Endometrial microvascular endothelial cells (primary cell): ENCODE results near the gene STH. TPM values are rescaled to one million over a fixed set of nuclear protein-coding genes. Genes with fewer than 3 reads are reported as not detected.

Experiments
- in situ Hi-C: cut with HindIII; loops from 2 replicates; pipeline ENCODE4 v1.10.0; 2017; ENCODE audit warnings: low sequenced_read_pairs, low pct_unique_long_range_greater_than_20kb; ENCODE audit errors: inconsistent ontology term
- total RNA-seq: library from RNA; depleted of rRNA; stranded (reverse); fragments of >200 nt; gene quantifications from one replicate; pipeline ENCODE4 v1.2.3, GENCODE V29; 2015; ENCODE audit errors: inconsistent ontology term

Gene STH
- total RNA-seq, 1 donor from 2014 or later = not detected

- in situ Hi-C loops = no loop called here
Measured at GRCh38 chr17:45965812-45966211, 33.2 kb upstream of the STH start.

- in situ Hi-C loops = no loop called here
Measured at GRCh38 chr17:45966606-45967280, 32.3 kb upstream of the STH start.

GRCh38 chr17:45967378-45967777 is 31.7 kb upstream of the STH start:
- in situ Hi-C loops = no loop called here

GRCh38 chr17:45968732-45969131 is 30.3 kb upstream of the STH start:
- in situ Hi-C loops = no loop called here

GRCh38 chr17:45969726-45970125 is 29.3 kb upstream of the STH start:
- in situ Hi-C loops = no loop called here

- in situ Hi-C loops = no loop called here
Measured at GRCh38 chr17:45970659-45971058, 28.4 kb upstream of the STH start.

GRCh38 chr17:45971698-45972141 is 27.3 kb upstream of the STH start:
- in situ Hi-C loops = no loop called here

- in situ Hi-C loops = no loop called here
Measured at GRCh38 chr17:45972531-45972930, 26.5 kb upstream of the STH start.

GRCh38 chr17:45973099-45973780 is 25.8 kb upstream of the STH start:
- in situ Hi-C loops = no loop called here

GRCh38 chr17:45973946-45974859 is 24.8 kb upstream of the STH start:
- in situ Hi-C loops = no loop called here

GRCh38 chr17:45974916-45975630 is 24.0 kb upstream of the STH start:
- in situ Hi-C loops = no loop called here

GRCh38 chr17:45975640-45976295 is 23.3 kb upstream of the STH start:
- in situ Hi-C loops = no loop called here

GRCh38 chr17:45976391-45976754 is 22.7 kb upstream of the STH start:
- in situ Hi-C loops = no loop called here

GRCh38 chr17:45976755-45977505 is 22.1 kb upstream of the STH start:
- in situ Hi-C loops = no loop called here

GRCh38 chr17:45977506-45977824 is 21.6 kb upstream of the STH start:
- in situ Hi-C loops = no loop called here

GRCh38 chr17:45977976-45978626 is 20.9 kb upstream of the STH start:
- in situ Hi-C loops = no loop called here

GRCh38 chr17:45979137-45979536 is 19.9 kb upstream of the STH start:
- in situ Hi-C loops = no loop called here

- in situ Hi-C loops = no loop called here
Measured at GRCh38 chr17:45980855-45981254, 18.2 kb upstream of the STH start.
